D721Med (cell line): ENCODE measurements around the gene MLEC.
"Not testable (repeated sequence)": the region's sequence is repeated elsewhere in the genome, so short reads cannot be mapped to it uniquely, and the experiment has no call there.

Experiments used
- DNase-seq: peaks from one replicate; pipeline ENCODE4 v3.0.0; 2011; ENCODE audit warnings: low spot score; ENCODE audit not compliant: insufficient read length
- FAIRE-seq: peaks from 2 replicates; lab custom pipeline; 2011; peaks lifted over from hg19 to GRCh38; lab: Jason Lieb, UNC
- CTCF ChIP-seq: IDR thresholded peaks from 2 replicates; pipeline ENCODE4 v1.5.1; 2012; ENCODE audit warnings: mild to moderate bottlenecking, control low read depth; ENCODE audit not compliant: insufficient read depth; ENCODE audit errors: missing control alignments

The MLEC gene

DNA sequence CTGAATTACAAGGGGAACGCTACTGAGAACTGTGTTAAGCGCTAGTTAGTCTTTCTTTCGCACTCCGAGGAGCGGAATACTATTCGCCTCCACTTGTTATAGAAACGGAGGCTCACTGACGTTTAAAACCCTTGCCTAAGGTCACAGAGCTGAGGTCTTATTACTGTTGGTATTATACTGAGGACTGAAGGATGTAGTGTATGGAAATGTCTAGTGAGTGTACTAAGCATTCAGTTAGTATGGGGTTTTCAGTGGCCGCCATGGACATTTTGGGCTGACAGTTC, 39.5 kb downstream of the MLEC start:
- no peak for DNase-seq
- no peak for FAIRE-seq
- TF ChIP-seq CTCF = no peak

DNA sequence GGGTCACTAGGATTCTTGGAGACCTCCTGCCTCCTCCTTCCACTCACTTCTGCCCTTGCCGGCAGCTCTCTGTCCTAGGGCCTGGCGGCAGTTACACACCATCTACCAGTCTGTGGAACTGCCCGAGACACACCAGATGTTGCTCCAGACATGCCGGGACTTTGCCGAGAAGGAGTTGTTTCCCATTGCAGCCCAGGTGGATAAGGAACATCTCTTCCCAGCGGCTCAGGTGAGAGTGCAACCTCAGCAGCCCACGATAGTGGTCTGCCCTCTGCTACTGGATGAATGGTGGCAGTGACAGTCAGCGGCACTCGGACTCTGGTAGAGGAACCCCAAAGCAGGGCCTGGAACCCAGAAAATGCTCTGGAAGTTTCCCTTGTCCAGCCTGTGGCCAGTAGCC, 40.0 kb downstream of the MLEC start:
- DNase-seq (no peak), FAIRE-seq (no peak)
- TF ChIP-seq CTCF = no peak

- DNase-seq, FAIRE-seq: not testable (repeated sequence)
Observed at GRCh38 chr12:120732198-120732597, 45.2 kb downstream of the MLEC start.

DNA sequence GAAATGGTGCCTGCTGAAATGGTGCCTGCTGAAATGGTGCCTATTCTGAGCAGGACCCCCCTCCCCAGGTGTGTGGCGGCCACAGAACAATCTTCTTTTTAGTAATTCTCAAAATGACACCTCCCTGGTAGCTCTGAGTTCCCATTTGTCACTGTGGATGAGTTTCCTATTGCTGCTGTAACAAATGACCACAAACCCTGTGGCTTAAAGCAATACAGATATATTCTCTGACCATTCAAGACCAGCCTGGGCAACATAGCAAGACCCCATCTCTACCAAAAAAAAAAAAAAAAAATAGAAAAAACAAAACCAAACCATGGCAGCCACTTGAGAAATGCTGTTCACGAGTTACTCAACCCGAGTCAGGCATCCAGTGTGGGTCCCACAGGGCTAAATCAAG, 46.6 kb downstream of the MLEC start:
- no peak for DNase-seq
- no peak for FAIRE-seq
- no peak for TF ChIP-seq CTCF

- no peak for DNase-seq
Observed at GRCh38 chr12:120734210-120734609, 47.3 kb downstream of the MLEC start.

GRCh38 chr12:120735181-120735580, 48.2 kb downstream of the MLEC start:
- no peak for TF ChIP-seq CTCF
- FAIRE-seq = no peak

More at GRCh38 chr12:120734210-120734609, 47.3 kb downstream of the MLEC start:
- no peak for FAIRE-seq
- no peak for TF ChIP-seq CTCF

DNA sequence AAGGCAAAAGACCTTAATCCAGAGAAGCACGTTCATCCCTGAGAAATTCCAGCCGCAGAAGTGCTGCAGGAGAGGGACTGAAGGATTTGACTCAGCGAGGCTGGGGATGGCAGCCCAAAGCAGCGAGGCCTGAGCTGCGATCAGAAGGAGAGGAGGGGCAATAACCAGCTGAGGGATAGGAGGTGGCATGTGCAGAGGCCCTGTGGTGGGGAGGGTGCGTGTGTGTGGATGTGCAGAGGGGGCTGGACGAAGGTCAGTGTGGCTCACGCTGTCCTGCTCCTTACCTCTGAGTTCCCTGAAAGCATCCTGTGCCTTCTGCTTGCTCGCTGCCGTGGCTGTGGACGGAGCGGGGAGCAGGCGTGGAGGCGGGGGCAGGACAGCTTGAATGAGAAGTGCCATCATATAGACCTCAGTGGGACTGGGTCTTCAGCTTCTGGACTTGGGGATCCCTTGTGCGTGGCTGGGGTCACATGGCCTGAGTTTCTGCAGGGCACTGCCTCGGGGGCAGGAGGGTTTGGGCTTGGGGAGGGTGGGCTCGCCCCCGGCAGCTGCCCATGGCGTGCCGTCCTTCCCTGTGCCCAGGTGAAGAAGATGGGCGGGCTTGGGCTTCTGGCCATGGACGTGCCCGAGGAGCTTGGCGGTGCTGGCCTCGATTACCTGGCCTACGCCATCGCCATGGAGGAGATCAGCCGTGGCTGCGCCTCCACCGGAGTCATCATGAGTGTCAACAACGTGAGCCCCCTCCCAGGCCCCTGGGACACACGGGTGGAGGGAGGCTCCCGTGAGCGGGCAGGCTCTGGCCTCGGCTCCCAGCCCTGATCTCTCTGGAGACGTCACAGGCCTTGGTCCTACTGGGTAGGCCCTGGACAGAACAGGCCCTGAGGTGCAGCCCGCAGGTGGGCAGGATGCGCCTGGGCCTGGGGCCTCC, 49.7 kb downstream of the MLEC start:
- DNase-seq (no peak), FAIRE-seq (no peak)
- TF ChIP-seq CTCF = no peak

More at GRCh38 chr12:120735181-120735580, 48.2 kb downstream of the MLEC start:
- no peak for DNase-seq
